ENCODE measurements around the gene TEPSIN.

DNA sequence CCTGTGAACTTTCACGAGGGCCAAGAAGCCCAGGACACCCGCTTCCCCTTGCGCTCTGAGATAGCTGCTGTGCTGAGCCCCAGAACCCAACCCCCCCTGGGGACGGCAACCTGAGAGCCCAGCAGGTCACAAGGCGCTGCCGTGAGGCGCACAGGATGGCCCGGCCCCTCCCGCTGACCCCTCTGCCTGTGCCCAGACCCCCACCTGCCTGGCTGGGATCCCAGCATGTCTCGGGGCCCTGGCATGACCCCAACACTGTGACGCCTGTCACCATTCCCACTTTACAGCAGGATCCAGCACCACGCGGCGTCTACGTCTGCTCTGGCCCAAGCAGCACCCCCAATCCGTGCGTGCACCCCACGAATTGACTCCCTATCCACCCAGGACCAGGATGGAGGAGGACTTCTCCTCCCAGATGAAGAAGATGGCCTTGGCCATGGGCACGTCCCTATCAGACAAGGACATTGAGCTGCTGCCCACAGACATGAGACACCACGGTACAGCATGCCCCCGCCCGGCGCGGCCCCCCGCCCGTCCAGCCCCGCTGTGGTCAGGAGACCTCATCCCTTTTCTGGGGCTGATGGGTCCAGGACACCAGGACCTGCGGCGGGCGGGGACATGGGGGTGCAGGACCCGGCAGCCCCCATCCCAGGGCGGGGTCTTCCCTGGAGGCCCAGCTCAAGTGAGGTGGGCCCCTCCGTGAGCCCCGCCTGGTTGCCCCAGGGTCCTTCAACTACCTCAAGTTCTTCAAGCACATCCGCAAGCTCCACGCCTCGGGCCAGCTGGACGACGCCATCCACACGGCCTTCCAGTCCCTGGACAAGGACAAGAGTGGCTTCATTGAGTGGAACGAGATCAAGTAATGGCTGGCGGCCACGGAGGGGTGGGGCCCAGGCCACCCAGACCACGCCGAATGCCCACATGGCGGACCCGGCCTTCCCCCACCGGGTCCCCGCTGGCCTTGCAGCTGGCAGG, 57.7 kb downstream of the TEPSIN start:
- TF ChIP-seq, protein P1, sequence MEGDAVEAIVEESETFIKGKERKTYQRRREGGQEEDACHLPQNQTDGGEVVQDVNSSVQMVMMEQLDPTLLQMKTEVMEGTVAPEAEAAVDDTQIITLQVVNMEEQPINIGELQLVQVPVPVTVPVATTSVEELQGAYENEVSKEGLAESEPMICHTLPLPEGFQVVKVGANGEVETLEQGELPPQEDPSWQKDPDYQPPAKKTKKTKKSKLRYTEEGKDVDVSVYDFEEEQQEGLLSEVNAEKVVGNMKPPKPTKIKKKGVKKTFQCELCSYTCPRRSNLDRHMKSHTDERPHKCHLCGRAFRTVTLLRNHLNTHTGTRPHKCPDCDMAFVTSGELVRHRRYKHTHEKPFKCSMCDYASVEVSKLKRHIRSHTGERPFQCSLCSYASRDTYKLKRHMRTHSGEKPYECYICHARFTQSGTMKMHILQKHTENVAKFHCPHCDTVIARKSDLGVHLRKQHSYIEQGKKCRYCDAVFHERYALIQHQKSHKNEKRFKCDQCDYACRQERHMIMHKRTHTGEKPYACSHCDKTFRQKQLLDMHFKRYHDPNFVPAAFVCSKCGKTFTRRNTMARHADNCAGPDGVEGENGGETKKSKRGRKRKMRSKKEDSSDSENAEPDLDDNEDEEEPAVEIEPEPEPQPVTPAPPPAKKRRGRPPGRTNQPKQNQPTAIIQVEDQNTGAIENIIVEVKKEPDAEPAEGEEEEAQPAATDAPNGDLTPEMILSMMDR (IDR thresholded peaks at IDR 0.05; ENCODE audit: insufficient read depth, low read length, poor library complexity, severe bottlenecking), result no peak
- no peak for TF ChIP-seq EZH2phosphoT487 (conservative IDR thresholded peaks at IDR 0.05; ENCODE audit: low read length)
